ENCODE results near the gene CPTP. TPM values are rescaled to one million over a fixed set of nuclear protein-coding genes. Genes with fewer than 3 reads are reported as not detected.

The CPTP gene
- total RNA-seq, 1 experiment from 2014 or later: 14.0 TPM

GRCh38 chr1:1330366-1331067, 5.9 kb downstream of the CPTP start:
- Histone ChIP-seq H3K23ac (ENCODE audit: insufficient read length, low read depth, low read length) (no peak overlapping the region), H4K8ac (replicated peaks; ENCODE audit: insufficient read length, low read depth, low read length) (no peak overlapping the region), H3K18ac (ENCODE audit: insufficient read length, low read depth, low read length) (no peak overlapping the region), H3K4me2 (ENCODE audit: insufficient read depth, insufficient read length, low read length) (no peak overlapping the region), H3K27me3 (ENCODE audit: insufficient read depth, low read length) (no peaks in the 10 kb centered on the region), H2BK15ac (ENCODE audit: low read depth, low read length) (no peak overlapping the region), H3T11ph (ENCODE audit: low read length) (no peak overlapping the region), H3K56ac (ENCODE audit: insufficient read length, low read depth, low read length) (no peak overlapping the region), H2BK12ac (ENCODE audit: insufficient read length, low read depth, low read length) (no peak overlapping the region), H3K27ac (ENCODE audit: insufficient read length, low read depth, low read length) (no peak overlapping the region), H3K79me1 (ENCODE audit: insufficient read depth, low read depth, low read length, poor library complexity, severe bottlenecking) (no peaks in the 10 kb centered on the region), H3K79me2 (ENCODE audit: insufficient read depth, low read length) (no peaks in the 10 kb centered on the region; the same call in 1 of the 2 replicates), H3K14ac (ENCODE audit: insufficient read depth, low read length) (no peak overlapping the region; the same call in 1 of the 2 replicates), H3K4me1 (ENCODE audit: insufficient read depth, low read length) (no peaks in the 10 kb centered on the region), H4K91ac (ENCODE audit: insufficient read length, low read depth, low read length) (no peak overlapping the region), H2BK20ac (ENCODE audit: low read depth, low read length, poor library complexity, severe bottlenecking) (no peak overlapping the region), H3K9me3 (ENCODE audit: control insufficient read depth, low read depth, low read length) (no peaks in the 10 kb centered on the region), H4K20me1 (ENCODE audit: control insufficient read depth, insufficient read depth, insufficient read length) (no peaks in the 10 kb centered on the region), H2AFZ (ENCODE audit: low read length) (no peak overlapping the region), H4K5ac (ENCODE audit: insufficient read length, low read depth, low read length) (no peak overlapping the region), H3K9ac (ENCODE audit: extremely low read depth, insufficient read length, low read length) (no peak overlapping the region), H2AK5ac (ENCODE audit: insufficient read length, low read length) (no peak overlapping the region), H2BK120ac (ENCODE audit: low read depth, low read length, poor library complexity, severe bottlenecking) (no peak overlapping the region), H3K4ac (ENCODE audit: low read depth, low read length) (no peak overlapping the region), H3K23me2 (ENCODE audit: insufficient read length, low read depth, low read length, poor library complexity, severe bottlenecking) (no peaks in the 10 kb centered on the region), H2BK5ac (ENCODE audit: insufficient read length, low read length) (no peak overlapping the region)
- H3K36me3 Mint-ChIP-seq (ENCODE audit: insufficient read depth in 1 of 3, low read depth in 3 of 3): peaks cover 0 to 2% (median 2%) of the 10 kb centered on the region in 3 experiments; a peak in 4 of 7 replicates
- no peak overlapping the region for H3K4me3 Mint-ChIP-seq
- DNase-seq: no peak
- no peak overlapping the region for H3K27ac Mint-ChIP-seq
- TF ChIP-seq CTCF (conservative IDR thresholded peaks at IDR 0.05): no peak
- WGBS (ENCODE audit: extremely low coverage, insufficient read length, low lambda C conversion rate): no CpG with 5 or more reads among the region's 15 CpGs
- no peaks in the 10 kb centered on the region for H3K9me3 Mint-ChIP-seq
- peaks cover 1% of the 10 kb centered on the region; the same call in 1 of the 2 replicates for H3K27me3 Mint-ChIP-seq (ENCODE audit: low read depth)
- no peaks in the 10 kb centered on the region for H3K4me1 Mint-ChIP-seq
